Neural progenitor cell (in vitro differentiated cells): ENCODE measurements around the gene EFNA5.

Experiments
- EZH2 ChIP-seq: fragments of 200-600 bp; sonication (generic); IDR thresholded peaks from 2 replicates; pipeline ENCODE4 v1.6.1; 2017; ENCODE audit warnings: antibody characterized with exemption, mild to moderate bottlenecking, moderate library complexity
- EZH2phosphoT487 ChIP-seq: fragments of 200-600 bp; sonication (generic); IDR thresholded peaks from 2 replicates; pipeline ENCODE4 v1.6.1; 2017; ENCODE audit warnings: antibody characterized with exemption
- TF ChIP-seq, protein P1 (sequence below): fragments of 200-600 bp; sonication (generic); IDR thresholded peaks from 2 replicates; pipeline ENCODE4 v1.5.1; 2017; ENCODE audit warnings: antibody characterized with exemption, mild to moderate bottlenecking

DNA sequence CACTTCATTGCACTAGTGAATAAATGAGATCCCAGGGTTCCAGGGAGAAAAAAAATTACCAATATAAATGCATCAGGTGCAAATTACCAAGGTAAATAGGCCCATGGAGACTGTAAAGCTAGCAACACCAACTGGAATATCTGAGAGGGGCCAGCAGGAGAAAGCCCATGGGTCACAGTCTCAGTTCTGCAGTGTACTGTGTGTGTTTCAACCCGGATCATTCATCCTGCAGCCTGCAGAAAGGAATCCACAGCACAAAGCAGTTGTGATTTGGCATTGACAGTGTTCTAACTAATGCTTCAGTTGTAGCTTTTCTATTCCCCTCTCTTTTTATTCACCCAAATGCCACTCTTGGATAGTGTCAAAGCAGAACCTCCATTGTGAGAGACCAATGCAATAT, 171.0 kb downstream of the EFNA5 start:
- TF ChIP-seq, protein P1, sequence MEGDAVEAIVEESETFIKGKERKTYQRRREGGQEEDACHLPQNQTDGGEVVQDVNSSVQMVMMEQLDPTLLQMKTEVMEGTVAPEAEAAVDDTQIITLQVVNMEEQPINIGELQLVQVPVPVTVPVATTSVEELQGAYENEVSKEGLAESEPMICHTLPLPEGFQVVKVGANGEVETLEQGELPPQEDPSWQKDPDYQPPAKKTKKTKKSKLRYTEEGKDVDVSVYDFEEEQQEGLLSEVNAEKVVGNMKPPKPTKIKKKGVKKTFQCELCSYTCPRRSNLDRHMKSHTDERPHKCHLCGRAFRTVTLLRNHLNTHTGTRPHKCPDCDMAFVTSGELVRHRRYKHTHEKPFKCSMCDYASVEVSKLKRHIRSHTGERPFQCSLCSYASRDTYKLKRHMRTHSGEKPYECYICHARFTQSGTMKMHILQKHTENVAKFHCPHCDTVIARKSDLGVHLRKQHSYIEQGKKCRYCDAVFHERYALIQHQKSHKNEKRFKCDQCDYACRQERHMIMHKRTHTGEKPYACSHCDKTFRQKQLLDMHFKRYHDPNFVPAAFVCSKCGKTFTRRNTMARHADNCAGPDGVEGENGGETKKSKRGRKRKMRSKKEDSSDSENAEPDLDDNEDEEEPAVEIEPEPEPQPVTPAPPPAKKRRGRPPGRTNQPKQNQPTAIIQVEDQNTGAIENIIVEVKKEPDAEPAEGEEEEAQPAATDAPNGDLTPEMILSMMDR = no peak
- TF ChIP-seq EZH2 (no peak), EZH2phosphoT487 (no peak)
